Posterior vena cava (tissue), 2 donors: ENCODE measurements around the gene CCM2. TPM values are rescaled to one million over a fixed set of nuclear protein-coding genes. Genes with fewer than 3 reads are reported as not detected.
"Not testable (repeated sequence)": the region's sequence is repeated elsewhere in the genome, so short reads cannot be mapped to it uniquely, and the experiment has no call there.

Experiments used
- DNase-seq: peaks from one replicate; pipeline ENCODE4 v3.0.0-alpha.2; 2020; ENCODE audit warnings: low spot score
- intact Hi-C, 2 donors: fragments of 100-400 bp; cut with DNase I; formaldehyde crosslinking; loops; one replicate each; pipeline versions ENCODE4 v1.14.1 to v1.14.2; 2022 to 2023
- total RNA-seq, 2 donors: library from RNA; stranded (reverse); fragmentation: NEBNext Ultra II Directional; extraction: Animal tissue kit (Norgen Biotek cat#: 25700); gene quantifications; one replicate each; pipeline ENCODE4 v1.2.1, GENCODE V29; 2021
- donor health status: DM: yes; HTN: yes; CAD: no.
- donor health status: DM: yes; HTN: yes; CAD: no.

Gene CCM2
- total RNA-seq, 2 donors from 2014 or later = 31.8 to 36.9 TPM

- no peak for DNase-seq
- intact Hi-C loops = no loop called here
Observed at GRCh38 chr7:45021604-45022296, 21.7 kb downstream of the CCM2 start.

DNA sequence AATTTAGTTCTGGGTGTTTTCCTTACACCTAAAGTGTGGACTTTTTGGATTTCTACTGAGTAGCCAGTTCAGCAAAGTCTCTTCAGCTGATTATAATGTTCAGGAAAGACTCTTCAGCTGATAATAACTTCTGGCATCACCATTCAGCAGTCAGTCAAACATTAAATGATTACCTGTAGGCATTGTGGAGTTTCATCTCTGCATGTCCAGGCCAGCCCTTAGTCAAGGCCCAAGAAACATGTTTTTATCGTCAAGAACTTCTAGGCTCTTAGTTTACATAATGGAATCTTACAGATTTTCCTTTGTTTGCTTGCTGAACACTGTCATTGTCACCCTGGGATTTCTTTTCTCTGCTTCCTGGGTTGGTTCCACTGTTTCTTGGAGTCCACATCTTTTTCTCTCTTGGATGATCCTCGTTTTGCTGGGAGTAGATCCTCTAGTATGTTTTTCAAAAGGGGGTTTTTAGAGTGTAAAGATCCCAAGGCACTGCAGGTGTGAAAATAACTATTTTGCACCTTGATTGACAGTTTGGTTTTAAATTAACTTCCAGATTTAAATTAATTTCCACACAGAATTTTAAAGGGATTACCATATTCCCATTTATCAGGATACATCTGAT is 24.2 kb downstream of the CCM2 start:
- intact Hi-C loops = no loop called here

DNA sequence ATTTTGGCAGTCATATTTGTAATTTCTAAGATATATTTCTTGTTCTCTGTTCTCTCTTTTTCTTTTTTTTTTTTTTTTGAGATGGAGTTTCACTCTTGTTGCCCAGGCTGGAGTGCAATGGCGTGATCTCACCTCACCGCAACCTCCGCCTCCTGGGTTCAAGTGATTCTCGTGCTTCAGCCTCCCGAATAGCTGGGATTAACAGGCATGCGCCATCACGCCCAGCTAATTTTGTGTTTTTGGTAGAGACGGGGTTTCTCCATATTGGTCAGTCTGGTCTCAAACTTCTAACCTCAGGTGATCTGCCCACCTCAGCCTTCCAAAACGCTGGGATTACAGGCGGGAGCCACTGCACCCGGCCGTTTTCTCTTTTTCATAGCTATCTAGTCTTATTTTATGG is 25.5 kb downstream of the CCM2 start:
- DNase-seq = not testable (repeated sequence)

More for the DNA sequence above, 24.2 kb downstream of the CCM2 start:
- no peak for DNase-seq

DNA sequence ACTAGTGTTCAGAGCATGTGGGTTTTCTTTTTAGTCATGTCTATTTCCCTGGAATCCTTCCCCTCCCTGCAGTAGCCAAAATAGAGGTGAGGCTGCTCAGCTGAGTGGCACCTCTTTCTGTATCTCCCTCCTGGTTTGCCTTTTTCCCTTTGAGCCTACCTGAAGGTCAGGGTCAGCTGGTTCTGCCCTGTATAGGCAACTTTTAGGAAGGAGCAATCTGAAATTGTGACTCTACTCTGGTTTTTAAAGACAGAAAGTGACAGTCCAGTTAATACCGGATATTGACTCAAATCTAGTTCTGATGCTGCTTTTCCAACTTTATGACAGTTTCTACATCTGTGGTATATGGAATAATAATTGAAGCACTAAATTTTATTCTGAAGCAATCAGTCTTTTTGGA is 26.0 kb downstream of the CCM2 start:
- DNase-seq = no peak
- intact Hi-C loops = no loop called here

More for the DNA sequence above, 25.5 kb downstream of the CCM2 start:
- intact Hi-C loops = not testable (repeated sequence)

DNA sequence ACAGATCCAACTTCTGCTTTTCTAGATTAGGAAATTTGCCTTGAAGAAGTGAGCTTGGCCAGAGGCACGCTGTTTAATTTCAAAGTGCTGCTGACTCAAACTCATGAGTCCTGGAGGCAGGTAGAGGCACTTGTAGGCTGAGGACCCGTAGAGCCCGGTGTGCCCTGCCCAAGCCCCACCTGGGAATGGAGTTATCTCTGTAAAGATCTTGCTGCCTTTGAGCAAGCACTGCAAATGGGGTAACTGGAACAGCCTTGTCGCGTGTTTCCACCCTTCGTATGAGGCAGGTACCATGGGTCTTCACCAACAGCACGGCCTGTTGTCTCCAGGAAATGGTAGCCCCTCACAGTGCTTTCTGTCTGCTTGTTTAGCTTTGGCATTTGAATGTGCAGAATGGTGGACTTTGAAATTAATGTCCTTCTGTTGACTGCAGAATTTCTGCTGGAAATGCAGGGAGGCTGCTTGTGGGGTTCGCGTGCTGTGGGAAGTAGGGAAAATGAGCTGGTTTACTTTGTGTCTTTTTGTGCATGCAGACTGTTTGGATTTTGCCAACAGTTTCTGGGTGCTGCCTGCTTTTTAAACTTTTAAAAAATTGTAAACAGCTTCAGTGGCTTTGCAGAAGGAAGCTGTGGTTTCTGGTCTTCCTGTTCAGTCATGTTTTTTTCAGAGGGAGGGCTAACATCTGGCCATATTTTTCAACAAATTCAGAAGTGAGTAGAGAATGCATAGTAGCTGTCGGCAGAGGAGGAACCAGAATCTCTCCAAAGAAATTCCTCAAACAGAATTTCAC is 27.2 kb downstream of the CCM2 start:
- DNase-seq = no peak
- intact Hi-C loops = no loop called here

GRCh38 chr7:45027774-45028114 is 27.7 kb downstream of the CCM2 start:
- DNase-seq = no peak
- intact Hi-C loops = no loop called here

DNA sequence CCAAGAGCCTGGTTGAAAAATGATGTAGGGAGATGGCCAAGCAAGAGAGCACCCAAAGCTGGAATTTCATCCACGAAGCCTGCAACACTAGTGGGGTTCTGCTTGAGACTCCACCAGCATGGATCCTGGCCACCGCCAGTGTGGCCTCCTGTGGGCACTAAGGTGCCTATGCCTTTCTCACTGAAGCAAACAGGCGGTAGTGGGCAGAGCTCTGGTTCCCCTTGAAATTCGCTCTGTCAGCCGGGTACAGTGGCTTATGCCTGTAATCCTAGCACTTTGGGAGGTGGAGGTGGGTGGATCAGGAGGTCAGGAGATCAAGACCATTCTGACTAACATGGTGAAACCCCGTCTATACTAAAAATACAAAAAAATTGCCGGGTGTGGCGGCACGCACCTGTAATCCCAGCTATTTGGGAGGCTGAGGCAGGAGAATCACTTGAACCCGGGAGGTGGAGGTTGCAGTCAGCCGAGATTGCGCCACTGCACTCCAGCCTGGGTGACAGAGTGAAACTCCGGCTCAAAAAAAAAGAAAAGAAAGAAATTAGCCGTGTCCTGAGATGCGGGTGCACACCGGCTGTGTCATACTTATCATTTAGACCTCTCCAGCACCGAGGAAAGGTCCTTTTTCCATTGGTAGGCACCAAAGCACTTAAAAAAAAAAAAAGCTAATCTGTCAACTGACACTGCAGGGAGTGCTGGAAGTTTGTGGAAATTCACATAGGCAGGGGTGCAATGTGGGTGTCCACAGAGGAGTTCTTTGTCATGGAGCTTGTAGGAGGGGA is 28.3 kb downstream of the CCM2 start:
- DNase-seq = no peak
- intact Hi-C loops = no loop called here

DNA sequence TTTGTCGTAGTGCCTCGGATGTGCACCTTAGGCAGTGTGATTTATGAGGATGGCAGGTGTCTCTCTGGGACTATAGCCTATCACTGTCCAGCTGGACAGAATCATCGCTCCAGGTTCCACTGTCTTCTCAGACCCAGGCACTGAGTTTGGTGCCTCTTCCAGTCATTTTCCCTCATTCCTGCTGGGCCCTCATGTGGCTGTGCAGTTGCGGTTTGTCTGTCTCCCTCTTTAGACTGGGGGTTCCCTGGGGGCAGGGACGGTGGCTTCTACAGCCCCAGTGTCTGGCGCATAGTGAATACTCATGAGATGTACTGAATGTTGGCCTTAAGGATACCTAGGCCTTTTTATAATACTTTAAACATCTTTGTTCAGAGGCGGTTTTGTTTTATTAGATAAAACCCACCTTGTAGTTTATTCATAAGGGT is 28.9 kb downstream of the CCM2 start:
- intact Hi-C loops = no loop called here
- DNase-seq = no peak

- no peak for DNase-seq
Observed at GRCh38 chr7:45031829-45032228, 31.8 kb downstream of the CCM2 start.

DNA sequence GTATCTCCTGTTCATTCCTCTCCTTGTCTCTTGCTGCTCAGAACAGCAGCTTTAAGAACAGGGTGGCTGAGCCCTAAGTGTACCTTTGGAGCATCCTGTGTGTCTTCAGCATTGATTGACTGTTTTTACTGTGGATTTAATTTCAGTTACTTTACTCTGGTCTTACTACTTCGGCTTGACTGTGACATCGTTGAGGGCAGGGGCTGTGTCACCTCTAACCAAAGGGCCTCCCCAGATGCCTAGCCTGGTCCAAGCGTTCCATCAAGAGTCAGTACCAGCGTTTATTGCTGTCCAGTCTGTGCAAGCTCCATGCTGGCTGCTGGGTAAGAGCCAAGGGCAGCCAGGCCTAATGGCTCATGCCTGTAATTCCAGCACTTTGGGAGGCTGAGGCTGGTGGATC is 32.4 kb downstream of the CCM2 start:
- DNase-seq = no peak
- intact Hi-C loops = no loop called here

More at GRCh38 chr7:45031829-45032228, 31.8 kb downstream of the CCM2 start:
- intact Hi-C loops = no loop called here

GRCh38 chr7:45033261-45033930 is 33.4 kb downstream of the CCM2 start:
- no peak for DNase-seq
- intact Hi-C loops = no loop called here

- intact Hi-C loops = no loop called here
- DNase-seq = no peak
Observed at GRCh38 chr7:45033931-45034290, 33.9 kb downstream of the CCM2 start.

DNA sequence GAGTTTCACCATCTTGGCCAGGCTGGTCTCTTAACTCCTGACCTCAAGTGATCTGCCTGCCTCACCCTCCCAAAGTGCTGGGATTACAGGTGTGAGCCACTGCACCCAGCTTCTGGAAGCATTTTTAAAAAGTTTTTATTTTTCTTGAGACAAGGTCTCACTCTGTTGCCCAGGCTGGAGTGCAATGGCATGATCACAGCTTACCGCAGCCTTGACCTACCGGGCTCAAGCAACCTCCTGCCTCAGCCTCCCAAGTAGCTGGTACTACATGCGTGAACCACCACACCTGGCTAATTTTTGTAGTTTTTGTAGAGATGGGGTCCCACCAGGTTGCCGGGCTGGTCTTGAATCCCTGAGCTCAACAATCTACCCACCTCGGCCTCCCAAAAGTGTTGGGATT is 34.7 kb downstream of the CCM2 start:
- intact Hi-C loops, DNase-seq: not testable (repeated sequence)

GRCh38 chr7:45035371-45035770 is 35.4 kb downstream of the CCM2 start:
- DNase-seq = no peak
- intact Hi-C loops = no loop called here

DNA sequence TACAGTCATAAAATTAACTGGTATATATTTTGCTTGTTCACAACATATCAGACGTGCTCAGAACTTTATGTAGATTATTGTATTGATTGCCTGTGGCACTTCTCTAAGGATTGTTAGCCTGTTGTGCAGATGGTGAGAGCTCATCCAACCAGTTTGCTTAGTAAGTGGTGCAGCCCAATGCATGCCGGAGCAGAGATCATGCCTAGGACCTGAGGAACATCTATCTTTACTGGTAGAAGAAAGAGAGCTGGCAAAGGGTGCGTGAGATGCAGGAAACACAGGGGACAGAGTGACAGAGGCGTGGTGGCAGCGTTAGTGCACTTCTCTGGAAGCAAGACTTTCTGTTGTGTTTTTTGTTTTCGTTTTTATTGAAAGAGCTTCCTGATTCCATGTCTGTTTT is 35.9 kb downstream of the CCM2 start:
- DNase-seq = no peak
- intact Hi-C loops = no loop called here

DNA sequence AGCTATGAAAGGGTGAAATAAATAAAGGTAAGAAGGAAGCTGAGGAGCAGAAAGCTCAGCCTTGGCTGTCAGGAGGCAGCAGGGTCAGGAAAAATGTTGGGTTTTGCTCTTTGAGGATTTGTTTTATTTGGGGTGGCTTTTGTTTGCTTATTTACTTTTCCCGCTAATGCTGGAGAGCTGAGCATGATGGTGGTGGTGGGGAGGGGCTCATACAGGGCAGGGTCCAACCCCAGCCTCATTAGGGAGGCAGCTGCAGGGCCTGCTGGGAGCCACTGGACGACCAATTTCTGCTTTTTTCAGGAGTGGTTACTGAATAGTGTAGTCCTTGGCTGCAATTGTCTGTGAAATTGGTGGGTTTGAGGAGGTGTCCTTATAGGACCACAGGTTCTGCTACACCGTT is 36.3 kb downstream of the CCM2 start:
- DNase-seq = no peak
- intact Hi-C loops = no loop called here

GRCh38 chr7:45036796-45037195 is 36.8 kb downstream of the CCM2 start:
- no peak for DNase-seq
- intact Hi-C loops = no loop called here

- no peak for DNase-seq
- intact Hi-C loops = no loop called here
Observed at GRCh38 chr7:45037876-45038275, 37.9 kb downstream of the CCM2 start.

GRCh38 chr7:45039106-45039505 is 39.1 kb downstream of the CCM2 start:
- intact Hi-C loops = no loop called here

More at GRCh38 chr7:45039106-45039505, 39.1 kb downstream of the CCM2 start:
- DNase-seq = no peak
